Hepatocyte (in vitro differentiated cells): Measurements from ENCODE around the gene CHCHD6. TPM values are rescaled to one million over a fixed set of nuclear protein-coding genes. Genes with fewer than 3 reads are reported as not detected.

Source experiments
- DNase-seq: peaks from one replicate; pipeline ENCODE4 v3.0.0-alpha.2; 2016; ENCODE audit warnings: low spot score
- H2AFZ ChIP-seq: fragments of 200-600 bp; sonication (generic); 2 replicates; pipeline ENCODE4 v1.6.0; 2016; ENCODE audit warnings: antibody characterized with exemption, mild to moderate bottlenecking
- H3K27ac ChIP-seq: fragments of 200-600 bp; sonication (generic); 2 replicates; pipeline ENCODE4 v1.5.1; 2016; ENCODE audit warnings: mild to moderate bottlenecking
- H3K27me3 ChIP-seq: fragments of 200-600 bp; sonication (generic); 2 replicates; pipeline ENCODE4 v1.6.1; 2016
- H3K36me3 ChIP-seq: fragments of 200-600 bp; sonication (generic); replicated peaks from 2 replicates; pipeline ENCODE4 v1.5.1; 2016; ENCODE audit warnings: low read depth; ENCODE audit not compliant: insufficient read depth
- H3K4me1 ChIP-seq: fragments of 200-600 bp; sonication (generic); 2 replicates; pipeline ENCODE4 v1.5.1; 2016; ENCODE audit warnings: mild to moderate bottlenecking, moderate library complexity; ENCODE audit not compliant: insufficient read depth
- H3K4me2 ChIP-seq: fragments of 200-600 bp; sonication (generic); 2 replicates; pipeline ENCODE4 v1.6.0; 2016
- H3K4me3 ChIP-seq: fragments of 200-600 bp; sonication (generic); 2 replicates; pipeline ENCODE4 v1.5.1; 2016; ENCODE audit warnings: mild to moderate bottlenecking
- H3K79me2 ChIP-seq: fragments of 200-600 bp; sonication (generic); 2 replicates; pipeline ENCODE4 v1.6.0; 2017; ENCODE audit warnings: mild to moderate bottlenecking
- H3K9me2 ChIP-seq: fragments of 200-600 bp; sonication (generic); replicated peaks from 2 replicates; pipeline ENCODE4 v1.6.0; 2017; ENCODE audit warnings: mild to moderate bottlenecking; ENCODE audit not compliant: insufficient read depth
- H3K9me3 ChIP-seq: fragments of 200-600 bp; sonication (generic); 2 replicates; pipeline ENCODE4 v1.5.1; 2016; ENCODE audit warnings: low read depth, mild to moderate bottlenecking
- H4K20me1 ChIP-seq: fragments of 200-600 bp; sonication (generic); 2 replicates; pipeline ENCODE4 v1.6.0; 2016; ENCODE audit warnings: mild to moderate bottlenecking; ENCODE audit not compliant: insufficient read depth, poor library complexity, severe bottlenecking
- EZH2 ChIP-seq: fragments of 200-600 bp; sonication (generic); IDR thresholded peaks from 2 replicates; pipeline ENCODE4 v1.6.1; 2016; ENCODE audit warnings: antibody characterized with exemption, mild to moderate bottlenecking, borderline replicate concordance
- EZH2phosphoT487 ChIP-seq: fragments of 200-600 bp; sonication (generic); IDR thresholded peaks from one replicate; pipeline ENCODE4 v1.6.1; 2018; ENCODE audit warnings: antibody characterized with exemption, mild to moderate bottlenecking, low read depth, moderate library complexity; ENCODE audit not compliant: unreplicated experiment, severe bottlenecking
- WGBS: methylation state at CpG from one replicate; pipeline ENCODE4 v1.1.6; 2016; ENCODE audit warnings: low lambda C conversion rate; ENCODE audit errors: missing lambda C conversion rate; 5-methylcytosine and 5-hydroxymethylcytosine counted together
- polyA plus RNA-seq: library from polyadenylated mRNA; unstranded; fragments of >200 nt; fragmentation: Nextera tagmentation; extraction: Ambion mirVana; gene quantifications from 2 replicates; pipeline ENCODE4 v1.2.1, GENCODE V29; 2016
- total RNA-seq: library from RNA; depleted of rRNA; stranded (reverse); fragments of >200 nt; gene quantifications from 2 replicates; pipeline ENCODE4 v1.2.3, GENCODE V29; 2014
- TF ChIP-seq, protein P1 (sequence below): fragments of 200-600 bp; sonication (generic); IDR thresholded peaks from 2 replicates; pipeline ENCODE4 v1.5.1; 2016; ENCODE audit warnings: antibody characterized with exemption, mild to moderate bottlenecking; ENCODE audit not compliant: poor library complexity

Gene CHCHD6
- total and polyA plus RNA-seq, 2 experiments from 2014 or later, result 13.8 to 19.7 TPM

DNA sequence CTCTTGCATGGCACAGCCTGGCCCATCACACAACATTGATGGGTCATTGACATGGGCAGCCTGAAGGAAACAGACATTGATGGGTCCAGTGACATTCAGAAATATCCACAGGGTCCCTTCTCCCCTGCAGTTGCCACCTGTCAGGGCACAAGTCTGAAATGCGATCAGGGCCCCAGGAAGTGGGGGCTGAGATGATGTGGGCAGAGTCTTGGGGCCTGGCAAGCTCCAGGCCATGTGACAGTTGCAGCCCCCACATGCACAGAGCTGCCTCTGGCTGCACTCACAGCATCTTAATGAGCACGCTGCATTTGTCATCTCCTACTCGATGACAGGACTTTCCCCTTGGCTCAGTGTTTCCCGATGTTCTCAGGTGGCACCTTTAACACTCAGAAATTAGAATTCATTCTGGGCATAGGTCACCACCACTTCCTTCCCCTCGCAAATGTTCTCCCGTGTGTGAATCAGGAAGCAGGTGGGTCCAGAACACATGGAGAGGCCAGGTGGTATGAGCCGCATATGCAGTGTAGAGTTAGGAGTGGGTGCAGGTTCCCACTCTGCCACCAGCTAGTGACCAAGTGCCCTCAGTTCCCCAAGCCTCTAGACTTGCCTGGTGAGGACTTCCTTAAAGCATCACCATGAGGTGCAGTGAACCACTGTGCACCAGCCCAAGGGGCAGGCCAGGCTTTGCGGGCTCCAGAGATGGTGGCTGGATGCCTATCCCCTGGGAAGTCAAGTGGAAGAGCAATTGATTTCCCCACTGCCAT, 47.5 kb upstream of the CHCHD6 start:
- H3K4me1 ChIP-seq, result no peaks in the 10 kb centered on the region
- no peak for DNase-seq
- H3K9me3 ChIP-seq, result no peaks in the 10 kb centered on the region
- H3K27me3 ChIP-seq, result no peaks in the 10 kb centered on the region
- no peak overlapping the region for H3K4me3 ChIP-seq
- no peak overlapping the region for H3K27ac ChIP-seq
- H3K4me2 ChIP-seq, result no peak overlapping the region
- WGBS, result 88% methylated on average over 8 of the region's 8 CpGs
- peaks cover 13% of the 10 kb centered on the region for H3K79me2 ChIP-seq
- no peak overlapping the region for H2AFZ ChIP-seq
- H4K20me1 ChIP-seq, result no peaks in the 10 kb centered on the region
- no peaks in the 10 kb centered on the region for H3K36me3 ChIP-seq
- no peaks in the 10 kb centered on the region for H3K9me2 ChIP-seq
- TF ChIP-seq EZH2phosphoT487 (no peak), EZH2 (no peak)
- TF ChIP-seq, protein P1, sequence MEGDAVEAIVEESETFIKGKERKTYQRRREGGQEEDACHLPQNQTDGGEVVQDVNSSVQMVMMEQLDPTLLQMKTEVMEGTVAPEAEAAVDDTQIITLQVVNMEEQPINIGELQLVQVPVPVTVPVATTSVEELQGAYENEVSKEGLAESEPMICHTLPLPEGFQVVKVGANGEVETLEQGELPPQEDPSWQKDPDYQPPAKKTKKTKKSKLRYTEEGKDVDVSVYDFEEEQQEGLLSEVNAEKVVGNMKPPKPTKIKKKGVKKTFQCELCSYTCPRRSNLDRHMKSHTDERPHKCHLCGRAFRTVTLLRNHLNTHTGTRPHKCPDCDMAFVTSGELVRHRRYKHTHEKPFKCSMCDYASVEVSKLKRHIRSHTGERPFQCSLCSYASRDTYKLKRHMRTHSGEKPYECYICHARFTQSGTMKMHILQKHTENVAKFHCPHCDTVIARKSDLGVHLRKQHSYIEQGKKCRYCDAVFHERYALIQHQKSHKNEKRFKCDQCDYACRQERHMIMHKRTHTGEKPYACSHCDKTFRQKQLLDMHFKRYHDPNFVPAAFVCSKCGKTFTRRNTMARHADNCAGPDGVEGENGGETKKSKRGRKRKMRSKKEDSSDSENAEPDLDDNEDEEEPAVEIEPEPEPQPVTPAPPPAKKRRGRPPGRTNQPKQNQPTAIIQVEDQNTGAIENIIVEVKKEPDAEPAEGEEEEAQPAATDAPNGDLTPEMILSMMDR, result no peak

DNA sequence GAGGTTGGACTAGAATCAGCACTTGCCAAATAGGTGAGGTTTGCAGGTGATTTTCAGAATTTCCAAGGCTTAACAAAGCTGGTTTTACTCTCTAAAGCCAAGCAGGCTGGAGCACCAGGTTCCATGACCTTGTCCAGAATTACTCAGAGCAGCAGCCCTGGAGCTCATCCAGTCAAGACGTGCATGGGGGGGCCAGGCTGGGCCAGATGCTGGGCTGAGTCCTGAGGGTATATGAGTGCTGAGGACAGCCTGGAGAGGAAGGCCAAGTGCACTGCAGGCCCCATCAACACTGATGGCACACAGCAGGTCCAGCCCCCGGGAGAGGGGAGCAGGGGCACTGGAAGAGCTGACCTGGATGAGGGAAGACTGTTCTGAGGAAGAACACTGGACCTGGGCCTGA, 46.1 kb upstream of the CHCHD6 start:
- Histone ChIP-seq H3K27me3 (no peaks in the 10 kb centered on the region), H3K9me3 (no peaks in the 10 kb centered on the region), H2AFZ (no peak overlapping the region), H4K20me1 (no peaks in the 10 kb centered on the region), H3K36me3 (no peaks in the 10 kb centered on the region), H3K4me2 (no peak overlapping the region), H3K4me1 (no peaks in the 10 kb centered on the region), H3K9me2 (no peaks in the 10 kb centered on the region), H3K4me3 (no peak overlapping the region), H3K27ac (no peak overlapping the region), H3K79me2 (peaks cover 7% of the 10 kb centered on the region)
- DNase-seq, result no peak
- WGBS, result 88% methylated on average over 2 of the region's 2 CpGs
- TF ChIP-seq EZH2phosphoT487 (no peak), EZH2 (no peak)
- TF ChIP-seq, protein P1, result no peak

DNA sequence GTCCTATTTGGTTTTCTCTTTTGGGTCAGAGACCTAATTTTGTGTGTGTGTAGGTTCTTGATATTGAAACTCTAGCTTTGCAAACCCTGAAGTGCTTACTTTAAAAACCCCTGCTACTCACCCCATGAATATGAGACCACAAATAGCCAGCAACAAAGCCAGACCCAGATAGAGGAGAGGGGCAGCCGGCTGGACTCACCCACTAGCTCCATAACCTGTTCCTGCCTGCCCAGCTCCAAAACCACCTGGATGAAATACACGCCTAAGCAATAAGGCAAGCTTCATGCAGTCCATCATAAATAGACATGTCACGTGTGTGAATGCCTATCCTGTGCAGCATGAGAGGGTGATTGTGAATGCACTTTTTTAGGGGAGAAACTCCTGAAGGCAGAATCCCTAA, 45.5 kb upstream of the CHCHD6 start:
- Histone ChIP-seq H3K36me3 (no peaks in the 10 kb centered on the region), H3K9me2 (no peaks in the 10 kb centered on the region), H4K20me1 (no peaks in the 10 kb centered on the region), H3K4me1 (no peaks in the 10 kb centered on the region), H3K4me3 (no peak overlapping the region), H3K4me2 (no peak overlapping the region), H2AFZ (no peak overlapping the region), H3K27ac (no peak overlapping the region), H3K79me2 (peaks cover under 1% of the 10 kb centered on the region), H3K27me3 (no peaks in the 10 kb centered on the region), H3K9me3 (no peaks in the 10 kb centered on the region)
- 89% methylated on average over 3 of the region's 3 CpGs for WGBS
- TF ChIP-seq, protein P1, result no peak
- TF ChIP-seq EZH2, result no peak
- TF ChIP-seq EZH2phosphoT487, result no peak
- DNase-seq, result no peak
